Measurements from ENCODE around the gene ARHGEF37.

Gene ARHGEF37

GRCh38 chr5:149681252-149681651 is 100.0 kb downstream of the ARHGEF37 start:
- TF ChIP-seq RAD21 (IDR thresholded peaks at IDR 0.05; ENCODE audit: low read depth) (no peak), EGR1 (IDR thresholded peaks at IDR 0.05) (no peak), TCF12 (IDR thresholded peaks at IDR 0.05; ENCODE audit: low read depth) (no peak), YY1 (IDR thresholded peaks at IDR 0.05; ENCODE audit: low read depth) (no peak)

- TF ChIP-seq FOXM1 (IDR thresholded peaks at IDR 0.05; ENCODE audit: borderline replicate concordance, low read depth) = no peak
- TF ChIP-seq TAF1 (IDR thresholded peaks at IDR 0.05; ENCODE audit: low read depth) = no peak
- no peak for TF ChIP-seq REST (IDR thresholded peaks at IDR 0.05; ENCODE audit: low read depth)
- TF ChIP-seq USF1 (IDR thresholded peaks at IDR 0.05) = no peak
- TF ChIP-seq RAD21 (IDR thresholded peaks at IDR 0.05; ENCODE audit: low read depth) = no peak
- TF ChIP-seq YY1 (IDR thresholded peaks at IDR 0.05; ENCODE audit: low read depth) = no peak
- TF ChIP-seq CEBPB (IDR thresholded peaks at IDR 0.05) = no peak
- no peak for TF ChIP-seq CREB1 (IDR thresholded peaks at IDR 0.05; ENCODE audit: low read depth)
- TF ChIP-seq ZBTB7A (IDR thresholded peaks at IDR 0.05; ENCODE audit: low read depth) = no peak
- TF ChIP-seq NFIC (IDR thresholded peaks at IDR 0.05) = no peak
- no peak for TF ChIP-seq TEAD4 (IDR thresholded peaks at IDR 0.05)
- TF ChIP-seq MAX (IDR thresholded peaks at IDR 0.05) = no peak
These were observed 100.6 kb downstream of the ARHGEF37 start for GRCh38 chr5:149681922-149682321.

- TF ChIP-seq NFIC (IDR thresholded peaks at IDR 0.05) (no peak), EP300 (IDR thresholded peaks at IDR 0.05; ENCODE audit: borderline replicate concordance) (no peak), TAF1 (IDR thresholded peaks at IDR 0.05; ENCODE audit: low read depth) (no peak), MAX (IDR thresholded peaks at IDR 0.05) (no peak), CREB1 (IDR thresholded peaks at IDR 0.05; ENCODE audit: low read depth) (no peak), TEAD4 (IDR thresholded peaks at IDR 0.05) (no peak), REST (IDR thresholded peaks at IDR 0.05; ENCODE audit: low read depth) (no peak), FOXM1 (IDR thresholded peaks at IDR 0.05; ENCODE audit: borderline replicate concordance, low read depth) (no peak), YY1 (IDR thresholded peaks at IDR 0.05; ENCODE audit: low read depth) (no peak), CEBPB (IDR thresholded peaks at IDR 0.05) (no peak), EGR1 (IDR thresholded peaks at IDR 0.05) (no peak), USF1 (IDR thresholded peaks at IDR 0.05) (no peak), RAD21 (IDR thresholded peaks at IDR 0.05; ENCODE audit: low read depth) (no peak), TCF12 (IDR thresholded peaks at IDR 0.05; ENCODE audit: low read depth) (no peak), ZBTB7A (IDR thresholded peaks at IDR 0.05; ENCODE audit: low read depth) (no peak)
These were observed 101.3 kb downstream of the ARHGEF37 start for GRCh38 chr5:149682532-149683075.

GRCh38 chr5:149683964-149684363 is 102.7 kb downstream of the ARHGEF37 start:
- no peak for TF ChIP-seq TCF12 (IDR thresholded peaks at IDR 0.05; ENCODE audit: low read depth)
- no peak for TF ChIP-seq NFIC (IDR thresholded peaks at IDR 0.05)
- no peak for TF ChIP-seq FOXM1 (IDR thresholded peaks at IDR 0.05; ENCODE audit: borderline replicate concordance, low read depth)
- TF ChIP-seq CREB1 (IDR thresholded peaks at IDR 0.05; ENCODE audit: low read depth) = no peak

GRCh38 chr5:149684371-149684770 is 103.1 kb downstream of the ARHGEF37 start:
- no peak for TF ChIP-seq CREB1 (IDR thresholded peaks at IDR 0.05; ENCODE audit: low read depth)
- TF ChIP-seq USF1 (IDR thresholded peaks at IDR 0.05) = no peak
- TF ChIP-seq EGR1 (IDR thresholded peaks at IDR 0.05) = no peak
- no peak for TF ChIP-seq REST (IDR thresholded peaks at IDR 0.05; ENCODE audit: low read depth)
- no peak for TF ChIP-seq CEBPB (IDR thresholded peaks at IDR 0.05)
- no peak for TF ChIP-seq YY1 (IDR thresholded peaks at IDR 0.05; ENCODE audit: low read depth)
- TF ChIP-seq MAX (IDR thresholded peaks at IDR 0.05) = no peak
- no peak for TF ChIP-seq TEAD4 (IDR thresholded peaks at IDR 0.05)
- TF ChIP-seq ZBTB7A (IDR thresholded peaks at IDR 0.05; ENCODE audit: low read depth) = no peak

Data from Ishikawa (cell line).